H9 (cell line): ENCODE data around the gene IKZF1. TPM values are rescaled to one million over a fixed set of nuclear protein-coding genes. Genes with fewer than 3 reads are reported as not detected.

Source experiments
- DNase-seq: peaks from one replicate; pipeline ENCODE4 v3.0.0-alpha.2; 2017
- H2AFZ ChIP-seq: one replicate; pipeline ENCODE4 v1.6.1; 2013; ENCODE audit warnings: mild to moderate bottlenecking, low read length, control low read depth, moderate library complexity
- H2AK5ac ChIP-seq: 2 replicates; pipeline ENCODE4 v1.6.1; 2013; ENCODE audit warnings: low read length, control low read depth, mixed read lengths; ENCODE audit not compliant: insufficient read length
- H2BK120ac ChIP-seq: one replicate; pipeline ENCODE4 v1.6.1; 2013; ENCODE audit warnings: low read depth, mild to moderate bottlenecking, low read length, control low read depth, inconsistent platforms; ENCODE audit not compliant: poor library complexity, severe bottlenecking
- H2BK12ac ChIP-seq: 2 replicates; pipeline ENCODE4 v1.6.1; 2013; ENCODE audit warnings: low read length, control low read depth, mixed read lengths, low read depth; ENCODE audit not compliant: insufficient read length
- H2BK15ac ChIP-seq: 2 replicates; pipeline ENCODE4 v1.6.1; 2013; ENCODE audit warnings: low read depth, low read length, control low read depth
- H2BK20ac ChIP-seq: one replicate; pipeline ENCODE4 v1.6.1; 2013; ENCODE audit warnings: low read depth, mild to moderate bottlenecking, low read length, control low read depth, inconsistent platforms; ENCODE audit not compliant: poor library complexity, severe bottlenecking
- H2BK5ac ChIP-seq: 2 replicates; pipeline ENCODE4 v1.6.1; 2013; ENCODE audit warnings: low read length, control low read depth, mixed read lengths; ENCODE audit not compliant: insufficient read length
- H3K14ac ChIP-seq: 2 replicates; pipeline ENCODE4 v1.6.1; 2013; ENCODE audit warnings: low read length, control low read depth; ENCODE audit not compliant: insufficient read depth
- H3K18ac ChIP-seq: 2 replicates; pipeline ENCODE4 v1.6.1; 2013; ENCODE audit warnings: low read depth, mild to moderate bottlenecking, mixed read lengths, low read length, control low read depth; ENCODE audit not compliant: insufficient read length
- H3K23ac ChIP-seq: 2 replicates; pipeline ENCODE4 v1.6.1; 2013; ENCODE audit warnings: low read length, control low read depth, mixed read lengths, low read depth; ENCODE audit not compliant: insufficient read length
- H3K23me2 ChIP-seq: 2 replicates; pipeline ENCODE4 v1.6.1; 2013; ENCODE audit warnings: low read depth, mild to moderate bottlenecking, mixed read lengths, low read length, control low read depth; ENCODE audit not compliant: insufficient read length, poor library complexity, severe bottlenecking
- H3K27ac ChIP-seq: 2 replicates; pipeline ENCODE4 v1.5.1; 2013; ENCODE audit warnings: low read length, control low read depth, mixed read lengths, low read depth; ENCODE audit not compliant: insufficient read length
- H3K27me3 ChIP-seq: 2 replicates; pipeline ENCODE4 v1.6.1; 2013; ENCODE audit warnings: low read length, control low read depth, inconsistent platforms; ENCODE audit not compliant: insufficient read depth
- H3K4ac ChIP-seq: 2 replicates; pipeline ENCODE4 v1.6.1; 2013; ENCODE audit warnings: low read depth, mild to moderate bottlenecking, control low read depth, inconsistent platforms, low read length, moderate library complexity
- H3K4me1 ChIP-seq: 2 replicates; pipeline ENCODE4 v1.6.1; 2013; ENCODE audit warnings: low read length, control low read depth, inconsistent platforms; ENCODE audit not compliant: insufficient read depth
- H3K4me2 ChIP-seq: 2 replicates; pipeline ENCODE4 v1.6.1; 2013; ENCODE audit warnings: low read length, control low read depth, mixed read lengths; ENCODE audit not compliant: insufficient read length, insufficient read depth
- H3K56ac ChIP-seq: 2 replicates; pipeline ENCODE4 v1.6.1; 2013; ENCODE audit warnings: low read depth, mild to moderate bottlenecking, mixed read lengths, low read length, control low read depth; ENCODE audit not compliant: insufficient read length
- H3K79me1 ChIP-seq: 2 replicates; pipeline ENCODE4 v1.6.1; 2013; ENCODE audit warnings: low read depth, mild to moderate bottlenecking, moderate library complexity, low read length, control low read depth, inconsistent platforms; ENCODE audit not compliant: insufficient read depth, poor library complexity, severe bottlenecking
- H3K79me2 ChIP-seq: 2 replicates; pipeline ENCODE4 v1.6.1; 2013; ENCODE audit warnings: low read length, control low read depth, inconsistent platforms; ENCODE audit not compliant: insufficient read depth
- H3K9ac ChIP-seq: 2 replicates; pipeline ENCODE4 v1.6.1; 2013; ENCODE audit warnings: low read length, control low read depth, mixed read lengths; ENCODE audit not compliant: insufficient read length; ENCODE audit errors: extremely low read depth
- H3K9me3 ChIP-seq: one replicate; pipeline ENCODE4 v1.6.1; 2013; ENCODE audit warnings: low read depth, low read length, inconsistent platforms; ENCODE audit not compliant: control insufficient read depth
- H3T11ph ChIP-seq: one replicate; pipeline ENCODE4 v1.6.1; 2013; ENCODE audit warnings: mild to moderate bottlenecking, low read length, control low read depth, inconsistent platforms
- H4K20me1 ChIP-seq: one replicate; pipeline ENCODE4 v1.6.1; 2013; ENCODE audit not compliant: control insufficient read depth, insufficient read length, insufficient read depth
- H4K5ac ChIP-seq: 2 replicates; pipeline ENCODE4 v1.6.1; 2013; ENCODE audit warnings: low read depth, mild to moderate bottlenecking, mixed read lengths, low read length, control low read depth; ENCODE audit not compliant: insufficient read length
- H4K8ac ChIP-seq: replicated peaks from 2 replicates; pipeline ENCODE4 v1.6.1; 2013; ENCODE audit warnings: low read length, control low read depth, mixed read lengths, low read depth; ENCODE audit not compliant: insufficient read length
- H4K91ac ChIP-seq: 2 replicates; pipeline ENCODE4 v1.6.1; 2013; ENCODE audit warnings: low read depth, mild to moderate bottlenecking, moderate library complexity, mixed read lengths, low read length, control low read depth; ENCODE audit not compliant: insufficient read length
- H3K27ac Mint-ChIP-seq, 3 experiments: 2 replicates in 2 of 3; 3 replicates in 1 of 3; pipeline ENCODE4 v1.8.0; 2020 to 2021; ENCODE audit warnings: mixed read lengths in 3 of 3, mild to moderate bottlenecking in 1 of 3, moderate library complexity in 1 of 3
- H3K27me3 Mint-ChIP-seq: 2 replicates; pipeline ENCODE4 v1.8.0; 2021; ENCODE audit warnings: low read depth, mild to moderate bottlenecking, moderate library complexity, mixed read lengths
- H3K36me3 Mint-ChIP-seq, 3 experiments: 2 replicates in 2 of 3; 3 replicates in 1 of 3; pipeline ENCODE4 v1.8.0; 2020 to 2021; ENCODE audit warnings: low read depth in 3 of 3, mixed read lengths in 3 of 3; ENCODE audit not compliant: insufficient read depth in 1 of 3
- H3K4me1 Mint-ChIP-seq, 2 experiments: 2 replicates each; pipeline ENCODE4 v1.8.0; 2020; ENCODE audit warnings: mixed read lengths in 2 of 2
- H3K4me3 Mint-ChIP-seq, 2 experiments: 2 replicates in 1 of 2; 3 replicates in 1 of 2; pipeline ENCODE4 v1.8.0; 2020 to 2021; ENCODE audit warnings: mild to moderate bottlenecking in 2 of 2, mixed read lengths in 2 of 2, moderate library complexity in 1 of 2
- H3K9me3 Mint-ChIP-seq, 2 experiments: 2 replicates in 1 of 2; 3 replicates in 1 of 2; pipeline ENCODE4 v1.8.0; 2020; ENCODE audit warnings: mild to moderate bottlenecking in 2 of 2, mixed read lengths in 2 of 2, moderate library complexity in 1 of 2
- WGBS: extraction: QIAGEN DNeasy Blood & Tissue Kit; methylation state at CpG from one replicate; pipeline ENCODE4 v1.1.7; 2013; ENCODE audit warnings: missing lambda C conversion rate, low lambda C conversion rate, mixed read lengths; ENCODE audit not compliant: insufficient read length; ENCODE audit errors: extremely low coverage; 5-methylcytosine and 5-hydroxymethylcytosine counted together
- total RNA-seq: library from RNA; stranded (reverse); gene quantifications from 2 replicates; pipeline ENCODE4 v1.2.1, GENCODE V29; 2021
- TF ChIP-seq, protein P1 (sequence below): fragments of 200-600 bp; sonication (generic); conservative IDR thresholded peaks from 3 replicates; pipeline ENCODE4 v1.8.0; 2021; ENCODE audit warnings: antibody characterized with exemption, mild to moderate bottlenecking

IKZF1 gene
- total RNA-seq, 1 experiment from 2014 or later = 0.98 TPM

DNA sequence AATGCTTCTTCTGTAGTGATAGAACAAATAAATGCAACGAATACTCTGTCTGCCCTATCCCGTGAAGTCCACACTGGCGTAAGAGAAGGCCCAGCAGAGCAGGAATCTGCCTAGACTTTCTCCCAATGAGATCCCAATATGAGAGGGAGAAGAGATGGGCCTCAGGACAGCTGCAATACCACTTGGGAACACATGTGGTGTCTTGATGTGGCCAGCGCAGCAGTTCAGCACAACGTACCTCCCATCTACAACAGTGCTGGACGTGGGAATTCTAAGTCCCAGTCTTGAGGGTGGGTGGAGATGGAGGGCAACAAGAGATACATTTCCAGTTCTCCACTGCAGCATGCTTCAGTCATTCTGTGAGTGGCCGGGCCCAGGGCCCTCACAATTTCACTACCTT lies 99.9 kb downstream of the IKZF1 start:
- Histone ChIP-seq H2BK15ac (no peak overlapping the region), H4K5ac (no peak overlapping the region), H4K20me1 (no peaks in the 10 kb centered on the region), H2BK5ac (no peak overlapping the region), H3K79me1 (no peaks in the 10 kb centered on the region), H4K8ac (no peak overlapping the region), H2AFZ (no peak overlapping the region), H3K9ac (no peak overlapping the region), H4K91ac (no peak overlapping the region), H3K4ac (no peak overlapping the region), H3K23me2 (no peaks in the 10 kb centered on the region), H3K27ac (no peak overlapping the region), H3K4me1 (no peaks in the 10 kb centered on the region), H2BK120ac (no peak overlapping the region), H3K79me2 (no peaks in the 10 kb centered on the region), H3K14ac (no peak overlapping the region), H2BK12ac (no peak overlapping the region), H3K56ac (no peak overlapping the region), H3K23ac (no peak overlapping the region), H3T11ph (no peak overlapping the region), H3K9me3 (no peaks in the 10 kb centered on the region), H3K27me3 (no peaks in the 10 kb centered on the region), H2BK20ac (no peak overlapping the region), H3K4me2 (no peak overlapping the region), H3K18ac (no peak overlapping the region), H2AK5ac (no peak overlapping the region)
- Mint-ChIP-seq H3K27me3 (peaks cover 2% of the 10 kb centered on the region), H3K4me3 (no peak overlapping the region), H3K27ac (no peak overlapping the region), H3K9me3 (no peaks in the 10 kb centered on the region), H3K36me3 (no peaks in the 10 kb centered on the region), H3K4me1 (no peaks in the 10 kb centered on the region)
- no peak for DNase-seq
- TF ChIP-seq, protein P1, sequence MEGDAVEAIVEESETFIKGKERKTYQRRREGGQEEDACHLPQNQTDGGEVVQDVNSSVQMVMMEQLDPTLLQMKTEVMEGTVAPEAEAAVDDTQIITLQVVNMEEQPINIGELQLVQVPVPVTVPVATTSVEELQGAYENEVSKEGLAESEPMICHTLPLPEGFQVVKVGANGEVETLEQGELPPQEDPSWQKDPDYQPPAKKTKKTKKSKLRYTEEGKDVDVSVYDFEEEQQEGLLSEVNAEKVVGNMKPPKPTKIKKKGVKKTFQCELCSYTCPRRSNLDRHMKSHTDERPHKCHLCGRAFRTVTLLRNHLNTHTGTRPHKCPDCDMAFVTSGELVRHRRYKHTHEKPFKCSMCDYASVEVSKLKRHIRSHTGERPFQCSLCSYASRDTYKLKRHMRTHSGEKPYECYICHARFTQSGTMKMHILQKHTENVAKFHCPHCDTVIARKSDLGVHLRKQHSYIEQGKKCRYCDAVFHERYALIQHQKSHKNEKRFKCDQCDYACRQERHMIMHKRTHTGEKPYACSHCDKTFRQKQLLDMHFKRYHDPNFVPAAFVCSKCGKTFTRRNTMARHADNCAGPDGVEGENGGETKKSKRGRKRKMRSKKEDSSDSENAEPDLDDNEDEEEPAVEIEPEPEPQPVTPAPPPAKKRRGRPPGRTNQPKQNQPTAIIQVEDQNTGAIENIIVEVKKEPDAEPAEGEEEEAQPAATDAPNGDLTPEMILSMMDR = peak; percentile 50
- no CpG with 5 or more reads among the region's 7 CpGs for WGBS
